GM23248 (cell line): ENCODE measurements around the gene OR1I1. TPM values are rescaled to one million over a fixed set of nuclear protein-coding genes. Genes with fewer than 3 reads are reported as not detected.

Source experiments
- DNase-seq: peaks from one replicate; pipeline ENCODE4 v3.0.0-alpha.2; 2015
- H2AFZ ChIP-seq: fragments of 200-600 bp; sonication (generic); 2 replicates; pipeline ENCODE4 v1.6.1; 2016; ENCODE audit warnings: antibody characterized with exemption
- H3F3A ChIP-seq: fragments of 200-600 bp; sonication (generic); 2 replicates; pipeline ENCODE4 v1.6.1; 2016; ENCODE audit warnings: mild to moderate bottlenecking, antibody characterized with exemption, mixed run types; ENCODE audit not compliant: insufficient read depth
- H3K27ac ChIP-seq: fragments of 200-600 bp; sonication (generic); 2 replicates; pipeline ENCODE4 v1.5.1; 2016; ENCODE audit warnings: mild to moderate bottlenecking
- H3K27me3 ChIP-seq: fragments of 200-600 bp; sonication (generic); replicated peaks from 2 replicates; pipeline ENCODE4 v1.6.1; 2016; ENCODE audit warnings: mild to moderate bottlenecking; ENCODE audit not compliant: insufficient read depth
- H3K36me3 ChIP-seq: fragments of 200-600 bp; sonication (generic); 2 replicates; pipeline ENCODE4 v1.6.1; 2016; ENCODE audit warnings: low read depth, mild to moderate bottlenecking
- H3K4me1 ChIP-seq: fragments of 200-600 bp; sonication (generic); 2 replicates; pipeline ENCODE4 v1.6.1; 2016; ENCODE audit warnings: mild to moderate bottlenecking; ENCODE audit not compliant: insufficient read depth
- H3K4me2 ChIP-seq: fragments of 200-600 bp; sonication (generic); one replicate; pipeline ENCODE4 v1.6.1; 2016; ENCODE audit warnings: mild to moderate bottlenecking; ENCODE audit not compliant: unreplicated experiment
- H3K4me3 ChIP-seq: fragments of 200-600 bp; sonication (generic); 2 replicates; pipeline ENCODE4 v1.5.1; 2016; ENCODE audit warnings: mild to moderate bottlenecking
- H3K79me2 ChIP-seq: fragments of 200-600 bp; sonication (generic); 2 replicates; pipeline ENCODE4 v1.6.1; 2016; ENCODE audit warnings: mild to moderate bottlenecking; ENCODE audit not compliant: insufficient read depth
- H3K9ac ChIP-seq: fragments of 200-600 bp; sonication (generic); 2 replicates; pipeline ENCODE4 v1.6.1; 2016; ENCODE audit warnings: mild to moderate bottlenecking
- H3K9me2 ChIP-seq: fragments of 200-600 bp; sonication (generic); 2 replicates; pipeline ENCODE4 v1.6.1; 2016; ENCODE audit warnings: mixed run types, mild to moderate bottlenecking, moderate library complexity; ENCODE audit not compliant: insufficient read depth
- H3K9me3 ChIP-seq: fragments of 200-600 bp; sonication (generic); one replicate; pipeline ENCODE4 v1.6.1; 2017; ENCODE audit warnings: low read depth
- H4K20me1 ChIP-seq: fragments of 200-600 bp; sonication (generic); 2 replicates; pipeline ENCODE4 v1.6.0; 2016; ENCODE audit not compliant: insufficient read depth
- EZH2 ChIP-seq: fragments of 200-600 bp; sonication (generic); IDR thresholded peaks from 2 replicates; pipeline ENCODE4 v1.6.1; 2018; ENCODE audit warnings: antibody characterized with exemption, mild to moderate bottlenecking; ENCODE audit not compliant: insufficient read depth, poor library complexity, severe bottlenecking
- EZH2phosphoT487 ChIP-seq: fragments of 200-600 bp; sonication (generic); IDR thresholded peaks from 2 replicates; pipeline ENCODE4 v1.6.1; 2018; ENCODE audit warnings: antibody characterized with exemption, moderate library complexity, mild to moderate bottlenecking, low read depth; ENCODE audit not compliant: insufficient read depth
- WGBS, 2 experiments: methylation state at CpG; one replicate each; pipeline ENCODE4 v1.1.6; 2015 to 2017; ENCODE audit warnings: low lambda C conversion rate in 2 of 2, low coverage in 1 of 2; ENCODE audit errors: missing lambda C conversion rate in 2 of 2; 5-methylcytosine and 5-hydroxymethylcytosine counted together
- in situ Hi-C: fragments of 300-500 bp; cut with MboI; formaldehyde crosslinking; loops from 2 replicates; pipeline ENCODE4 v1.15.0; 2020
- polyA plus RNA-seq: library from polyadenylated mRNA; unstranded; fragments of >200 nt; fragmentation: Nextera tagmentation; extraction: Ambion mirVana; gene quantifications from 2 replicates; pipeline ENCODE4 v1.2.1, GENCODE V29; 2016
- total RNA-seq: library from RNA; depleted of rRNA; stranded (reverse); fragments of >200 nt; shearing (Covaris generic); gene quantifications from 2 replicates; pipeline ENCODE4 v1.2.3, GENCODE V29; 2014

Gene OR1I1
- total and polyA plus RNA-seq, 2 experiments from 2014 or later = not detected

DNA sequence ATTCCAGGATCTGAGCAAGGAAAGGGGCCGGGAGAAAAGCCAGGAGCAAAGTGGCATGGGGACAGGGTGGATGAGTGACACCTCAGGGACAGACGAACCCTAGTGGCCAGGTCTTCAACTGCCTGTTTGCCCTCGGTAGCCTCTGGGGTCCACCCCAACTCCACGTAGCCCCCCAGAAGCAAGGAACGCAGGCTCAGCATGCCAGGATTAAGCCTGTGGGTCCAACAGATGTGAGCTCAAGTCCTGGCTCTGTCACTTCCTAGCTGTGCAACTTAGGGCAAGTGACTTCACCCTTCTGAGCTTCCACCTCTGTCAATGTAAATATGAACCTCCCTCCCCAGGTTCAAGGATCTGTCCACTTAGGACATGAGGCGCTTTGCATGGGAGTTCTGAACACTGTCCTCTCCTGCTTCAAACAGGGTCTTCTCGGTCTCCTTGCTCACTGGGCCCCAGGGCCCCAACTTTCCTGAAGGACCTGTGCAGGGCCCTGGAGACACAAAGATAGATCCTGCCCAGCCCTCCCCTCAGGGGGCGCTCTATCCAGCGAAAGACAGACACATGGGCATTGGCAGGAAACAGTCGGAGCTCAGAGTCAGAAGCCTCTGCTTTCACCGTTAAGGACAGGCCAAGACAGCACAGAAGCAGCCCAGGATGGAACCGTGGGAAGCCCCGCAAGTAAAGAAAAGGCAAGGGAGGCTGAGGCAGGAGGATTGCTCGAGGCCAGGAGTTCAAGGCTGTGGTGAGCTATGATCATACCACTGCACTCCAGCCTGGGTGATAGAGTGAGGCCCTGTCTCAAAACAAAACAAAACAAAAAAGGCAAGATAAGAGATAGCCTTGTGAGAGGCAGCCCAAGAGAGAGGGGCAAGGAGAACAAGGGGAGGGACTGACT lies 38.4 kb downstream of the OR1I1 start:
- WGBS, 2 experiments = 93 to 94% methylated on average over 14 of the region's 14 CpGs
- Histone ChIP-seq H4K20me1 (no peaks in the 10 kb centered on the region), H3K4me2 (no peak overlapping the region), H3K27me3 (no peaks in the 10 kb centered on the region), H2AFZ (no peak overlapping the region), H3F3A (no peaks in the 10 kb centered on the region), H3K9ac (no peak overlapping the region), H3K79me2 (peaks cover 22% of the 10 kb centered on the region), H3K9me2 (no peaks in the 10 kb centered on the region), H3K4me3 (no peak overlapping the region), H3K9me3 (no peaks in the 10 kb centered on the region), H3K4me1 (peaks cover 5% of the 10 kb centered on the region; the same call in 1 of the 2 replicates), H3K27ac (no peak overlapping the region), H3K36me3 (peaks cover 5% of the 10 kb centered on the region)
- DNase-seq = no peak
- no peak for TF ChIP-seq EZH2
- TF ChIP-seq EZH2phosphoT487 = no peak
- in situ Hi-C loops = no loop called here

DNA sequence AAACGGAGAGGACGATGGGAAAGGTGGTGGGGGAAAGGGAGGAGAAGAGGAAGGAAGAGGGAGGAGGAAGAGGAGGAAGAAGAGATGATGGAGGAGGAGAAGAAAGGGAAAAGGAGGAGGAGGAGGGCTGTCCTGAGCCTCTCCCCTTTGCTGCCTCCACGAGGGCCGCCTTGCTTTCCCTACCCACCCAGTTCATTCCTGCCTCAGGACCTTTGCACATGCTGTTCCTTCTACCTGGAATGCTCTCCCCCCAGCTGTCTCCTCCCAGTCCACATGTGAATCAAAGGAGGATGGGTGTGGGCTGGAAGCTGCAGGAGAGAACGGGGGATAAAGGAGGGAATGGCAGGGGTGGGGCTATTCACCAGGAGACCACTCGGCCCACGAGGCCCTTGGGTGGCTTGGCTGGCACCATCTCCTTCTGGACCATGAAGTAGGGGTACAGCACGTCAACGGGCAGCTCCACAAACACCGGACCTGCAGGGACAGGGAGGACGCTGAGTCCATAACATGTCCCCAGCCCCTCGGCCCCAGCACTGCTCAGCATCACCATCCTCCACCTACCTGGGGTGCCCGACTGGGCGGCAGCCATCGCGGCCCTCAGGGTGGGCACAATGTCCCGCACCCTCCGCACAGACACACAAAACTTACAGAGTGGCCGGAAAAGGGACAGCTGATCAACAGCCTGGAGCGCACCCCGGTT lies 40.5 kb downstream of the OR1I1 start:
- Histone ChIP-seq H3K4me3 (no peak overlapping the region), H3K9me2 (no peaks in the 10 kb centered on the region), H3K79me2 (peaks cover 22% of the 10 kb centered on the region), H3K27ac (no peak overlapping the region), H2AFZ (no peak overlapping the region), H4K20me1 (no peaks in the 10 kb centered on the region), H3F3A (peaks cover 7% of the 10 kb centered on the region; the same call in 1 of the 2 replicates), H3K36me3 (peaks cover 5% of the 10 kb centered on the region), H3K27me3 (no peaks in the 10 kb centered on the region), H3K4me2 (no peak overlapping the region), H3K4me1 (peaks cover 10% of the 10 kb centered on the region; the same call in 1 of the 2 replicates), H3K9ac (no peak overlapping the region), H3K9me3 (no peaks in the 10 kb centered on the region)
- WGBS, 2 experiments = 93 to 95% methylated on average over 19 to 21 of the region's 21 CpGs
- TF ChIP-seq EZH2phosphoT487 (no peak), EZH2 (no peak)
- in situ Hi-C loops = no loop called here
- DNase-seq = no peak

- in situ Hi-C loops = no loop called here
- H3K27ac ChIP-seq = no peak overlapping the region
- H3K9me2 ChIP-seq = no peaks in the 10 kb centered on the region
- H3K4me2 ChIP-seq = peak overlapping the region; percentile 69
- H4K20me1 ChIP-seq = no peaks in the 10 kb centered on the region
- H3K4me1 ChIP-seq = peaks cover 10% of the 10 kb centered on the region; the same call in 1 of the 2 replicates
- H3F3A ChIP-seq = peaks cover 7% of the 10 kb centered on the region; the same call in 1 of the 2 replicates
- DNase-seq = no peak
- peak overlapping the region; percentile 87; the same call in 1 of the 2 replicates for H3K9ac ChIP-seq
- peaks cover 22% of the 10 kb centered on the region for H3K79me2 ChIP-seq
- H2AFZ ChIP-seq = no peak overlapping the region
- H3K36me3 ChIP-seq = peaks cover 5% of the 10 kb centered on the region
- no peaks in the 10 kb centered on the region for H3K27me3 ChIP-seq
- no peak overlapping the region for H3K4me3 ChIP-seq
- no peaks in the 10 kb centered on the region for H3K9me3 ChIP-seq
- TF ChIP-seq EZH2phosphoT487 (no peak), EZH2 (no peak)
- 90% methylated on average over 22 of the region's 22 CpGs for WGBS, 2 experiments
Measured at GRCh38 chr19:15123031-15123890, 41.2 kb downstream of the OR1I1 start.

DNA sequence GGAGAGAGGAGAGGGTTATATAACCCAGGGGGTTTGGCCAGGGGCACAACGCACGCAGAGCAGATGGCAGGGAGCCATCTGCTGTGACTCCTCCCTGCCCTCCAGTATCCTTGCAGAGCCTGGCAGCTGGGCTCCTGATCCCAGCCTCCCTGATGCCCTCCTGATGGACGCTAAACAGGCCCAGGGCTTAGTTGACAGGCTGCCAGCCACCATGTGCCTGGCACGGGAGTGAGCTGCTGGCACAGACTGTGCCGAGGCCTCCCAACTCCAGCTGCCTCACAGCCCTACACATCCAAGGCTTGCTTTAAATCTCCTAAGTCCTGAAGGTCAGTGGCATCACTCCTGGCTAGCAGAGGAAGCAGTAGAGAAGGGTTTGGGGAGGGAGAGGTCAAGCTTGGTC lies 41.9 kb downstream of the OR1I1 start:
- Histone ChIP-seq H3K27ac (peak overlapping the region; percentile 61; the same call in 1 of the 2 replicates), H3K9ac (peak overlapping the region; percentile 87)

More for the DNA sequence above, 41.9 kb downstream of the OR1I1 start:
- Histone ChIP-seq H3K27me3 (no peaks in the 10 kb centered on the region), H3K4me1 (peaks cover 10% of the 10 kb centered on the region; the same call in 1 of the 2 replicates), H3F3A (peaks cover 7% of the 10 kb centered on the region; the same call in 1 of the 2 replicates), H3K4me3 (peak overlapping the region; percentile 80; the same call in 1 of the 2 replicates), H4K20me1 (no peaks in the 10 kb centered on the region), H3K9me2 (no peaks in the 10 kb centered on the region), H3K4me2 (peak overlapping the region; percentile 69), H3K9me3 (no peaks in the 10 kb centered on the region), H2AFZ (no peak overlapping the region), H3K36me3 (peaks cover 1% of the 10 kb centered on the region), H3K79me2 (peaks cover 22% of the 10 kb centered on the region)
- in situ Hi-C loops = no loop called here
- 6 to 9% methylated on average over 5 of the region's 5 CpGs for WGBS, 2 experiments
- TF ChIP-seq EZH2 (no peak), EZH2phosphoT487 (no peak)
- peak; percentile 40 for DNase-seq
